Neural progenitor cell (in vitro differentiated cells): Measurements from ENCODE around the gene INAFM1.

ENCODE experiments used
- EZH2 ChIP-seq: fragments of 200-600 bp; sonication (generic); IDR thresholded peaks from 2 replicates; pipeline ENCODE4 v1.6.1; 2017; ENCODE audit warnings: antibody characterized with exemption, mild to moderate bottlenecking, moderate library complexity
- EZH2phosphoT487 ChIP-seq: fragments of 200-600 bp; sonication (generic); IDR thresholded peaks from 2 replicates; pipeline ENCODE4 v1.6.1; 2017; ENCODE audit warnings: antibody characterized with exemption
- TF ChIP-seq, protein P1 (sequence below): fragments of 200-600 bp; sonication (generic); IDR thresholded peaks from 2 replicates; pipeline ENCODE4 v1.5.1; 2017; ENCODE audit warnings: antibody characterized with exemption, mild to moderate bottlenecking

DNA sequence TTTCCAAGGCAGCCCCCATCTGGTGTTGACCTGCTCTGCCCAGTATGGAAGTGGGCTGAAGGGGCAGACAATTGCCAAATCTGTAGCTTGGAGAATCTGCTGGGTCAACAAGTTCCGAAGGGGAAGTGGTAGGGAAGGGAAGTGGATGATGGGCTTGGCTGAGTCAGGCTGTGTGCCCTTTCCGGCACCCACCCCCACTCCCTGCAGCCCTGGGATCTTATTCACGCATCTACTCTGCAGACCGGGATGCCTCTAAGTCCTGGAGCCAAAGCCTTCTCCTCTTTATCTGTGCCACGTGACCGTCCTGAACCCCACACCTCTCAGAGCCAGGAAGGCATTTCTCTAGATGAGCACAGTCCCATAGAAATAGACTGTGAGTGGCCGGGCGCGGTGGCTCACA, 49.8 kb downstream of the INAFM1 start:
- TF ChIP-seq, protein P1, sequence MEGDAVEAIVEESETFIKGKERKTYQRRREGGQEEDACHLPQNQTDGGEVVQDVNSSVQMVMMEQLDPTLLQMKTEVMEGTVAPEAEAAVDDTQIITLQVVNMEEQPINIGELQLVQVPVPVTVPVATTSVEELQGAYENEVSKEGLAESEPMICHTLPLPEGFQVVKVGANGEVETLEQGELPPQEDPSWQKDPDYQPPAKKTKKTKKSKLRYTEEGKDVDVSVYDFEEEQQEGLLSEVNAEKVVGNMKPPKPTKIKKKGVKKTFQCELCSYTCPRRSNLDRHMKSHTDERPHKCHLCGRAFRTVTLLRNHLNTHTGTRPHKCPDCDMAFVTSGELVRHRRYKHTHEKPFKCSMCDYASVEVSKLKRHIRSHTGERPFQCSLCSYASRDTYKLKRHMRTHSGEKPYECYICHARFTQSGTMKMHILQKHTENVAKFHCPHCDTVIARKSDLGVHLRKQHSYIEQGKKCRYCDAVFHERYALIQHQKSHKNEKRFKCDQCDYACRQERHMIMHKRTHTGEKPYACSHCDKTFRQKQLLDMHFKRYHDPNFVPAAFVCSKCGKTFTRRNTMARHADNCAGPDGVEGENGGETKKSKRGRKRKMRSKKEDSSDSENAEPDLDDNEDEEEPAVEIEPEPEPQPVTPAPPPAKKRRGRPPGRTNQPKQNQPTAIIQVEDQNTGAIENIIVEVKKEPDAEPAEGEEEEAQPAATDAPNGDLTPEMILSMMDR: no peak
- TF ChIP-seq EZH2phosphoT487: no peak
- TF ChIP-seq EZH2: no peak
